ENCODE data around the gene TEAD1.

DNA sequence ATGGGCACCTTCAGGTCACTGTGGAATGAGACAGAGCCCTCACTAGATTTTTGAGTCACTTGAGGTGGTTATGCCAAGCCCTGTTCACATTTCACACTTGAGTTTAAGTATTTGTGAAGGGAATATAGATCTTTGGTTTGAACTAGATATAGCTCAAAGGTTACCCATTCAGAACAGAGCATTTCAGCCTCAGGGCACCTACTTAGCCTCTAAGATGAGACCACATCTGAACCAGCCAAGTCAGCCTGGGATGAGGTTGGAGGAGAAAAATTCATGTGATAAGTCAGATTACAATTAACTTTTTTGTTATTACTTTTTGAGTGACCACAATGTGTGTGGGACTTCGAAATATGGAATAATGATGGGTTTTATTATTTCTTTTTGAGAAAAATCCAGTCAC is 127.8 kb downstream of the TEAD1 start:
- TF ChIP-seq CTCF (IDR thresholded peaks at IDR 0.05; ENCODE audit: low read length) = no peak
- TF ChIP-seq EZH2 (optimal IDR thresholded peaks at IDR 0.05; ENCODE audit: low read depth, low read length) = no peak
